AG04450 (cell line): Measurements from ENCODE around the gene GAD1. TPM values are rescaled to one million over a fixed set of nuclear protein-coding genes. Genes with fewer than 3 reads are reported as not detected.

Experiments used
- CTCF ChIA-PET: fragments of 300-600, 350-600 bp; formaldehyde crosslinking; extraction: SDS; loops from one replicate; lab custom pipeline; 2022; ENCODE audit warnings: antibody characterized with exemption, inconsistent platforms; lab: Charles Lee
- POLR2A ChIA-PET: fragments of 350-600 bp; formaldehyde crosslinking; extraction: SDS; loops from one replicate; lab custom pipeline; 2021; ENCODE audit warnings: antibody characterized with exemption, inconsistent platforms; lab: Yijun Ruan, JAX
- DNase-seq: peaks from one replicate; pipeline ENCODE4 v3.0.0-alpha.2; 2011; ENCODE audit warnings: low read depth, low spot score
- H3K27ac ChIP-seq: one replicate; pipeline ENCODE4 v1.5.1; 2012; ENCODE audit warnings: low read depth, low read length, control low read depth
- H3K27me3 ChIP-seq: one replicate; pipeline ENCODE4 v1.6.0; 2012; ENCODE audit warnings: low read length; ENCODE audit not compliant: control insufficient read depth, insufficient read depth
- H3K4me3 ChIP-seq: 2 replicates; pipeline ENCODE4 v1.5.1; 2011; ENCODE audit warnings: mild to moderate bottlenecking, low read depth, low read length, control low read depth
- H3K9me3 ChIP-seq: 2 replicates; pipeline ENCODE4 v1.5.1; 2012; ENCODE audit warnings: low read length; ENCODE audit not compliant: control insufficient read depth, insufficient read depth
- CTCF ChIP-seq: IDR thresholded peaks from 2 replicates; pipeline ENCODE4 v1.5.1; 2011; ENCODE audit warnings: low read depth, low read length, control low read depth, inconsistent platforms
- polyA plus RNA-seq: library from polyadenylated mRNA; depleted of rRNA; stranded (reverse); fragments of >200 nt; gene quantifications from 2 replicates; pipeline ENCODE4 v1.2.3, GENCODE V29; 2011

GAD1 gene
- polyA plus RNA-seq, 1 experiment: not detected

DNA sequence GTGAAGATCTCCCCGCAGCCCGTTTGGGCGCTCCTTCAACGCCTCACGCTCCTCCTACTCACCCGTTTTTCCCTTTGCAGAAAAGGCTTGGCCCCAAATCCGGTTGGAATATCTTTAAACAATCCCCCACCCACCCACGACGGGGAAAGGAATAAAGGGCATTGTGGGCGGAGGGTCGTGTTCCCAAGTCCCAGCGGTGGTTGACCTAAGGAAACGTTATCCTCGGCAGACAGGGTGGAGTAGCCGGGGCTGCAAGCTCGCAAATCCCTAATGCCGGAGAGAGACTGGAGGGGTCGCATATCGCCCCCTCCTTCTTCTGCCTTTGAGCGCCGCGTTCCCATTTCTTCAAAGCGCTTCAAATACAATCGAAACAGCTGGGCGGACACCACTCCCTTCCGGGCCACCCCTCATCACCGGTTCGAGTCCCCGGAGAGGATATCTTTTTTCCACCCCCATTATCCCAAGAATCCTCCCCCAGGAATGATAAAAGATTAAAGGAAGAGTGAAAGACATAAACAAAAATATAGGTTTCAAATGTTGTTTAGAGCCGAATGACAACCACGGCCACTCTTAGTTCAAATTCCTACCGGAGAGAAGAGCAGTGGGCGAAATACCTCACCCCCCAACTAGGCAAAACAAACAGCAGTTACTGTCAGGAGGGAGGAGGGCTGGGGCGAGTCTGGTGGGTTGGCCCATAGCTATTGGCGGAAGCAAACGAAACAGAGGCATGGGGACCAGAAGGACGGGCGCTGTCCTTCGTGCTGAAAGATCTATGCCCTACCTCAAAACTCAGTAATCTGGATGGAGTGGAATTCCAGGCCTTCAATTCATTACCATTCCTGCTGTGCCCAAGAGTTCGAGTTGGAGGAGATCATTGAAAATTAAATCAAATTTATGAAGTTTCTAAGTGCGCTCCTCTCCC, 2.8 kb upstream of the GAD1 start:
- no peak for DNase-seq
- ChIA-PET POLR2A (interaction anchor here (1.0 kb wide), 1 partner anchor 75 kb away, joined by 3 read pairs; no protein-coding TSS in a partner anchor), CTCF (interaction anchor here (0.6 to 12.6 kb wide), 23 partner anchors 9 to 1371 kb away, joined by 3 to 160 read pairs (median 4); no protein-coding TSS in a partner anchor)
- H3K27me3 ChIP-seq: peaks cover 61% of the 10 kb centered on the region
- no peak overlapping the region for H3K4me3 ChIP-seq
- TF ChIP-seq CTCF: no peak
- H3K9me3 ChIP-seq: no peaks in the 10 kb centered on the region; the same call in 1 of the 2 replicates
- no peak overlapping the region for H3K27ac ChIP-seq

DNA sequence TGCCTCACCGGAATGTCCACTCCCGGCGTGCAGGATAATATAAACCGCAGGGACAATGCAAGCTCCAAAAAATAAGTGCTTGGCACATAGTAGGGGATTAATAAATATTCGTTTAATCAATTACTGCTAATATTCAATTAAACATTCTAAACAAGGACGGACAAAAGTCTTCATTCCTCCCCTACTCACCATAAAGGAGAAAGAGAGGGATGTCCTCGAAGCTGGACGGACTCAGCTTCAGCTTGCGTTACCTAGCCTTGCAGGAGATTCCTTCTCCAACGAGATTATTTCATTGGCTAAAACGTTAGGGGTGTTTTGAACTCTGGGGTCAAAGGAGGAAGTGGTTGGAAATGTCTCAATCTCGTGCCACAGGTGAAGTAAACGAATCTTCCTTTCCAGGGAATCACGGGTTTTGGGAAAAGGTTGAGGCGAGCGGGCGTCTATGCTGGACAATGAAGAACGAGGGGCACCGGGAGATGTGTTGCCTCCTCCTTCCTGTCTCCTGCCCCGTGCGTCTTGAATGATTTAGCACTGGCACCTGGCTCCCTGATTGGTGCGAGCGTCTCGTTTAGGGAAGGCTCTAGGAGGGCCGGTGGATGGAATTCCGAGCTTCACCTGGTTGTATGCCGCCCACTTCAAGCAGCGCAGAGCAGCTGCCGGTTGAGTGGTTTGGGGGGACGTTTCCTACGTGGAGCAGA, 2.0 kb upstream of the GAD1 start:
- Histone ChIP-seq H3K27ac (no peak overlapping the region), H3K27me3 (peaks cover 68% of the 10 kb centered on the region), H3K9me3 (no peaks in the 10 kb centered on the region; the same call in 1 of the 2 replicates), H3K4me3 (no peak overlapping the region)
- ChIA-PET POLR2A (interaction anchor here (1.0 kb wide), 1 partner anchor 76 kb away, joined by 3 read pairs; no protein-coding TSS in a partner anchor), CTCF (interaction anchor here (0.6 to 12.6 kb wide), 7 partner anchors 170 to 578 kb away, joined by 3 to 160 read pairs (median 4); no protein-coding TSS in a partner anchor)
- no peak for DNase-seq
- no peak for TF ChIP-seq CTCF

DNA sequence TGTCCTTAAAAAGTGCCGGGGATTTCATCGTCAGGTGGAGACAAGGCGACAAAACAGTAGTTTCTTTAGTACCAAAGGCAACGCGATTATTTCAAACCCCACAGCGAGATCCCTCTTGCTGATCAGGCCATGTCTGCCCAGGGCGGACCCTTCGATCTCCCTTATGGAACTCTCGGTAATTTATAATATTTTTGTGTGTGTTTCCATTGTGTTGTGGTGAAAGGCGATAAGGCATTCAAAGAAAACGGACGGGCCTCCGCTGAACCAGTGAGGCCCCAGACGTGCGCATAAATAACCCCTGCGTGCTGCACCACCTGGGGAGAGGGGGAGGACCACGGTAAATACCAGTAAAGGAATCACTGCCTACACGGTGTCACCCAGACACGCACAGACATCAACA, 1.4 kb upstream of the GAD1 start:
- POLR2A ChIA-PET: interaction anchor here (0.6 kb wide), 1 partner anchor 218 kb away, joined by 6 read pairs; no protein-coding TSS in a partner anchor
- Histone ChIP-seq H3K27me3 (peaks cover 74% of the 10 kb centered on the region), H3K4me3 (no peak overlapping the region), H3K9me3 (no peaks in the 10 kb centered on the region; the same call in 1 of the 2 replicates), H3K27ac (no peak overlapping the region)
- no peak for TF ChIP-seq CTCF
- no peak for DNase-seq
- CTCF ChIA-PET: interaction anchor here (0.6 to 12.6 kb wide), 13 partner anchors 10 to 491 kb away, joined by 3 to 160 read pairs (median 3); no protein-coding TSS in a partner anchor

DNA sequence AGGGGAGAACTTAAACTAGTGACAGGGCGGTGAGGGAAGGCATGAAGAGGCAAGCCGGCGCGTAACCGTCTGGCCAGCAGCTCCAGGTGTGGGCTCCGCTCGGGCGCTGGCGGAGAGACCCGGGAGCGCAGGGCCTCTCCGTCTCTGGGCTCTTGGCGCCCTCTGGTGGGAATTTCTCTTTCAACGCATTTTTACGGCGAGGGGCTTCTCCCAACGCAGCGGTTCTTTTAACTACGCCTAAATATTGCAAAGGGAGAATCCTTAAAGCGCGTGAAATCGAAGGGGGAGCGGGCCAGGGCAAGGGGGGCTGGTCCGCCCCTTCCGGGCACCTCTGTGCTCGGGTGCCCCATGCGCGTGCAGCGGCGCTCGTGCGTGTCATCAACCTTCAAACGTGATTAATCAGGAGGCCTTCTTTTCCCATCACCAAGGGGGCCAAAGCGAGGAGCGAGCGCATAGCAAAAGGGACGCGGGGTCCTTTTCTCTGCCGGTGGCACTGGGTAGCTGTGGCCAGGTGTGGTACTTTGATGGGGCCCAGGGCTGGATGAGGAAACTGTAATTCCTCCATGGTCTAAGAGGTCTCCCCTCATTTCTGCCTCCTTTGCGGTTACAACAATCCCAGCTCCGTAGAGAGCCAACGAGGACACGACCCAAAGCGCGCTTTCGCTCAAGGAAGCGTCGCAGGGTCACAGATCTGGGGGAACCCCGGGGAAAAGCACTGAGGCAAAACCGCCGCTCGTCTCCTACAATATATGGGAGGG, 762 bp upstream of the GAD1 start:
- no peaks in the 10 kb centered on the region; the same call in 1 of the 2 replicates for H3K9me3 ChIP-seq
- H3K27me3 ChIP-seq: peaks cover 81% of the 10 kb centered on the region
- peak; percentile 68 for TF ChIP-seq CTCF
- no peak for DNase-seq
- CTCF ChIA-PET: interaction anchor here (0.6 to 12.6 kb wide), 22 partner anchors 9 to 1707 kb away, joined by 3 to 160 read pairs (median 4); partner anchors contain the start of gene ERICH2
- 0 out of 2 replicates have a peak overlapping the region, but pooled peaks have one; percentile 13 for H3K4me3 ChIP-seq
- no peak overlapping the region for H3K27ac ChIP-seq
- POLR2A ChIA-PET: interaction anchor here (0.6 kb wide), 1 partner anchor 219 kb away, joined by 6 read pairs; no protein-coding TSS in a partner anchor
